HEK293T (cell line): ENCODE data around the gene NKX2-3.

ENCODE experiments used
- ARNT ChIP-seq: fragments of 450-650 bp; IDR thresholded peaks from 2 replicates; pipeline ENCODE4 v1.6.1; 2017; ENCODE audit warnings: mild to moderate bottlenecking
- CTBP1 ChIP-seq: fragments of 450-650 bp; IDR thresholded peaks from 2 replicates; pipeline ENCODE4 v1.6.1; 2016; ENCODE audit warnings: borderline replicate concordance
- FOXK2 ChIP-seq: fragments of 450-650 bp; IDR thresholded peaks from 2 replicates; pipeline ENCODE4 v1.6.1; 2016; ENCODE audit warnings: mild to moderate bottlenecking
- L3MBTL2 ChIP-seq: fragments of 450-650 bp; conservative IDR thresholded peaks from 2 replicates; pipeline ENCODE4 v1.6.1; 2016; ENCODE audit warnings: mild to moderate bottlenecking
- SP1 ChIP-seq: fragments of 450-650 bp; IDR thresholded peaks from 2 replicates; pipeline ENCODE4 v1.6.1; 2017

DNA sequence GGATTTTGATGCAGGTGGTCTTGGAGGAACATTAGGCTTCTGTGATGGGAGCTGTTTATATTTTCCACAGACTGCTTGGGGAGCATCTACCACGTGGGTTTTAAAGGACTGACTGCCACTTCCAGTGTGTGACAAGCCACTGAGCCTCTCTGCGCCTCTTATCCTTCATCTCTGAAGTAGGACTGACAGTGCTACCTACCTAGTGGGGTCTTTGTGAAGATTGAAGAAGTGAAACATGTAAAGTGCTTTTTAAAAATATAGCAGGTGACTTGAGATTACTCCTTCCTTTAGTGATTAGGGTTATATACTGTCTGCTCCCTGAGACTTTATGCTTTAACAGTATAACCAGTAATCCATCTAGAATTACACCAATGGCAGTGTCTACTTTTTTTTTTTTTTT is 29.9 kb downstream of the NKX2-3 start:
- TF ChIP-seq SP1 (no peak), L3MBTL2 (no peak), CTBP1 (no peak), ARNT (no peak), FOXK2 (no peak)
